HG03103 (cell line): ENCODE results near the gene TMEM94.

Source experiments
- ATAC-seq: cut with Tn5 transposase; IDR thresholded peaks from one replicate; pipeline ENCODE4 v1.9.1; 2021; ENCODE audit warnings: low read depth; ENCODE audit not compliant: unreplicated experiment

Gene TMEM94

GRCh38 chr17:75492555-75493168 is 36.2 kb downstream of the TMEM94 start:
- no peak for ATAC-seq

GRCh38 chr17:75493476-75494129 is 37.2 kb downstream of the TMEM94 start:
- no peak for ATAC-seq

- no peak for ATAC-seq
Measured at GRCh38 chr17:75494326-75494877, 38.0 kb downstream of the TMEM94 start.

DNA sequence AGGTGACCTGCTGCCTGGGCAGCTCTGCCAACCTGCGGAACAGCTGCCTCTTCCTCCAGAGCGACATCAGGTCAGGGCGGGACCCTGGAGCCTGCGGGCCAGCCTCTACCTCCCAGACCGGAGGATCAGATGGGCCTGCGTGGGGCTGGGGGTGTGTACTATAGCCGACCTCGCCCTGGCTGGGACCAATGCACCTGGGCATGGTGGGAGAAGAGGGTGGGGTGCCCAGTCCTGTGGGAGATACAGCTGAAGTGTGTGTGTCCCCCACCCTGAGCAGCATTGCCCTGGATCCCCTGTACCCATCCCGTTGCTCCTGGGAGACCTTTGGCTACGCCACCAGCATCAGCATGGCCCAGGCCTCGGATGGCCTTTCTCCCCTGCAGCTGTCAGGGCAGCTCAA is 39.6 kb downstream of the TMEM94 start:
- ATAC-seq = no peak

DNA sequence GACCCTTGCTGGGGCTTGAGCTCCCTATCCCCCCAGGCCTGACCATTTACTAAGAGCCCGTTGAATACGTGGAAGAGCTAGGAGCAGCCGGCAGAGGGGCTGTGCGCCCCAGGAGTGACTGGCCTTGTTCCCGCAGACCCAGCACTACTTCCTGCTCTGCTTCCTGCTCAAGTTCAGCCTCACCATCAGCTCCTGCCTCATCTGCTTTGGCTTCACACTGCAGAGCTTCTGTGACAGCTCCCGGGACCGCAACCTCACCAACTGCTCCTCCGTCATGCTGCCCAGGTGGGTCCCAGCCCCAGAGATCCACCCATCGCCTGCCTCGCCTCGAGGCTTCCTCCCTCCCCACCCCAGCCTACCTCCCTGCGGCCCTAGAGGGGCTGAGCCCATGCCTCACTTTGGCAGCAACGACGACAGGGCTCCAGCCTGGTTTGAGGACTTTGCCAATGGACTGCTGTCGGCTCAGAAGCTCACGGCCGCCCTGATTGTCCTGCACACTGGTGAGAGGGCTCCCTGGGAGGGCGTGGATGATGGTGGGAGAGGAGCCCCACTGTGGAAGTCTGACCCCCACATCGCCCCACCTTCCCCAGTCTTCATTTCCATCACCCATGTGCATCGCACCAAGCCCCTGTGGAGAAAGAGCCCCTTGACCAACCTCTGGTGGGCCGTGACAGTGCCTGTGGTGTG is 41.7 kb downstream of the TMEM94 start:
- ATAC-seq = no peak

DNA sequence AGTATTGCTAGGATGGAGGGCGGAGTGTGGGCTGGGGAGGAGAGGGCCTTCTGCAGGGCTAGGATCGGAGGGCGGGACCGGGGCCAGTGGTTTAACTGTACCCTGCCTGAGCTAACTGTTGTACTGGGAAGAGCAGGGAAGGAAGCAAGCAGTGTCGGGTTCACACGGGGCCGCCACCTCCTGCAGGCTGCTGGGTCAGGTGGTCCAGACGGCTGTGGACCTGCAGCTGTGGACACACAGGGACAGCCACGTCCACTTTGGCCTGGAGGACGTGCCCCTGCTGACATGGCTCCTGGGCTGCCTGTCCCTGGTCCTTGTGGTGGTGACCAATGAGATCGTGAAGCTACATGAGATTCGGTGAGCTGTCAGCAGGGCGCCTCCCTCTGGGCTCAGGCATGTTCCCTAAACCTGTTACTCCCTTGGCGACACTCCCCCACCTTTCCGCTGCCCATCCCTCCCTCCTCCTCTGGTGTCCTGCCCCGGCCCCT is 42.3 kb downstream of the TMEM94 start:
- no peak for ATAC-seq

DNA sequence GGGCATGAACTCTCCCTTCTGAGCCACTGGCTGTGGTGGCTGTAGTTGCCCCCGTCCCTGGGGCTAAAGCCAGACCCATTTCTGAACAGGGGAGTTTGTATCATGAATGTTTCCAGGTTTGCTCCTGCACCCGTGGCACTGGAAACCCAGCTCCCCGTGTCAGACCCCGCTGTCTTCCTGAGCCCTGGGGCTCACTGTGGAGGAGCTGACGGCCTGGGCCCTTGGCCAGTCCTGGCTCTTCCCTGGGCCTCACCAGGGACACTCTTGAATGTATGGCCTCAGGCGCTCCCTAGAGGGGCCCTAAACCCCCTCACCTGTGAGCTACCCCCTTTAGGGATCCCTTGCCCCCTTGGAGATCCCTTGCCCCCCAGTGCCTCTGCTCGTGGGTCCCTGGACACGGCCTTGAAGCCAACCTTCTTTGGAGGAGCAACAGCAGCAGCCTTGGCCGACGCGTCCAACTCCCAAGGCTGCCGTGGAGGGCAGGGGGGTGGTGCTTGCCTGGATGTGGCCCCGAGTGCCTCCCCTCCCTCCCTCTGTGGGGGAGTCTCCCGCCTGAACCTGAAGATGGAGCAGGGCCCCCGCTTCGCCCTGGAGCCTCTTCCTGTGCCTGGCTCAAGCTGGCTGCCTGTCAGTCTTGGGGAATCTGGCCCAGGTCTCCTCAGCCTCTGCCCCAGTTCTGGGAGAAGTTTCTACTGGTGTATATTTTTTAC is 43.0 kb downstream of the TMEM94 start:
- no peak for ATAC-seq

DNA sequence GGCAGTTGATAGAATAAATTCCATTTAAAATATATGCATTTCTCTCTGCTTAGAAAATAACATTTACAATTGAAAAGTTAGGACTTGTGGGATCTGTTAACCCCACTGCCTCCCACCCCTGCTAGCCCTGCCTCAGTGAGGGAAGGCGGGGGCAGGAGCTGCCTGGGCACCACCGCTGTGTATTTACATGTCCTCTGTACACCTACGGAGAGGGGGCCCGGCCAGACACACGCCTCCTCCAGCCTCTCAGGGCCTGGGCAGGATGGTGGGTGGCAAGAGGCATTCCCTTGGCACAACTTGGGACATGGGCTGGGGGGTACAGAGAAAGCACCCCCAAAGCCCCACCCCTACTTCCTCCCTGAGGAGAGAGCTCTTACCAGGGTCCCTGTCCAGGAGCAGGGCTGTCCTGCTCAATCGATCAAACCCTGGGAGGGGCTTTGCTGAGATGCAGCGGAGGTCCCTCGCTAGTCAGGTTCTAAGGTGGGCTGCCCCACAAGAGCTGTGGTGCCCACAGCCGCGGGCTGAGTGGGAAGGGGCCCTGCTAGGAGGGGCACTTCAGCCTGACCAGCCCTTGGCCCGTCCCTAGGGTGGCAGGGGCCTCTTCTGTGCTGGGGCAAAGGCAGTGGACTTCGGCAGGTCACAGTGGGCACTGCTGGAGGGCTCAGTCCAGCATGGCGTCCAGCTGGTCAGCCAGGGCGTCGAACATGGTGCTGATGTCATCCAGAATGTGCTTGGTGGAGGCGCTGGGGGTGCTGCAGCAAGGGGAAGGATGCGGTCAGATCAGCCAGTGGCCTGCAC is 44.2 kb downstream of the TMEM94 start:
- no peak for ATAC-seq

- ATAC-seq = no peak
Measured at GRCh38 chr17:75501378-75502071, 45.1 kb downstream of the TMEM94 start.

DNA sequence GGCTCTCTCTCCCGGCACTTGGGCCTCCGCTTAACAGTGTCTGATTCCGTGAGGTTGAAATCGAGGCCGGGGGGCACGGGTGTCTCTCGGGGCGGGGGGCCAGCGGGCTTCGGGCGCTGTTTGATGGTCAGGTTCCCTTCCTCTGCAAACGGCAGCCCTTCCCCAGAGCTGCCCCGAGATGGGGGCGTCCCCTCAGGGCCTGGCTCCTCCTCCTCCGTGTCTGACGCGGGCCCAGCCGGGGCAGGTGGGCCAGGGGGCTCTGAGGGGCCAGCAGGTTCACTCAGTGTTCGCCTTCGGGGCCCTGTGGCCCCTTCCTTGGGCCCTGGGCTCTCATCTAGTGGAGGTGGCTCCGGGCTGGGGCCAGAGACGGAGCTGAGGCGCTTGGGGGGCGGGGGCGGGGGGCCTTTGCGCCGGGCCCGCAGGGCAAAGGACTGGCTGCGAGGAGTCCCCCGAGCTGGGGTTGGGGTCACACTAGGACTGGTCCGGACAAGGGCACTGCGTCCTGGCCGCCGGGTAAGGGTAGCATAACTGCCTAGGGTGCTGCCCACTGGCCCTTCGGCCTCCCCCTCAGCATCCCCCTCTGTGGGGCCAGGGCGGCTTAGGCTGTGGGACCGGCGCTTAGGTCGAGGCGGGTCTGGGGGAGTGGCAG is 45.8 kb downstream of the TMEM94 start:
- ATAC-seq = no peak

- ATAC-seq = no peak
Measured at GRCh38 chr17:75502721-75503329, 46.4 kb downstream of the TMEM94 start.

DNA sequence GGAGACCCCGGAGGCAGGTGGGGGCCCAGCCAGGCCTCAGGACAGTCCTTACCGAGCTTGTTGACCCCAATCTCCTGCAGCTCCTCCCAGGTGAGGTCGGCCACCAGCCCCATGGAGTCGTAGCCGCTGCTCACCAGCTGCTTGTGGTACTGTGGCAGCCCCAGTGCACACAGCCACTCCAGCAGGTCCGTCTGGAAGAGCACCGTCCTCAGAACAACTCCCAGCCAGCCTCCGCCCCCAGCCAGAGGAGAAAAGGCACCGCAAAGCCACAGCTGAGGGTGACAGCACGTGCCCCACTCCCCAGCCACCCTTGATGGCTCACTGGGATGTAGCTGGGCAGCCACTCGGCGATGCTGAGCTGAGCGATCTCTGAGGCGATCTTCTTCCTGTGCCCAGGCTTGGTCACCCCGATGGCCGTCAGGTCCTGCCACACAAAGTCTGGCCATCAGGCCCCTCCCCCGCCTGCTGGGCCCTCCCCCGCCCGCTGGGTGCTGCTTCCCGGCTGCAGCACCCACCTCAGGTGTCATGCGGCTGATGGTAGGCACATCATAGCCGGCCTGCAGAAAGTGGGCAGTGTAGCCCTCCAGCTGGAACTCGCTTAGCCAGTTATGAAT is 47.0 kb downstream of the TMEM94 start:
- no peak for ATAC-seq

DNA sequence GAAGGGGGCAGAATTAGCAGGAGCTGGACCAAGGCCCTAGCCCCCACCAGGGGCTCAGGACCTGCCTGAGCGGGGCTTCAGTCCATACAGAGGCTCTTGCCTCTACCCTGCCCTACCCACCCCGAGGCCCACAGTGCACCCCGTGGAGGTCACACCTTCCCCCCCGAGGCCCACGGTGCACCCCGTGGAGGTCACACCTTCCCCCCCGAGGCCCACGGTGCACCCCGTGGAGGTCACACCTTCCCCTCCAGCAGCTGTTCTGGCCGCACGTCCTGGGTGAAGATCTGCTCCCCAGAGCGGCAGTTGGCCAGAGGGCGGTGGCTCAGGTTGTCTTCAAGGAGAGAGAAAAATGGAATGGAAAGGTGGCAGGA is 47.5 kb downstream of the TMEM94 start:
- ATAC-seq = no peak

DNA sequence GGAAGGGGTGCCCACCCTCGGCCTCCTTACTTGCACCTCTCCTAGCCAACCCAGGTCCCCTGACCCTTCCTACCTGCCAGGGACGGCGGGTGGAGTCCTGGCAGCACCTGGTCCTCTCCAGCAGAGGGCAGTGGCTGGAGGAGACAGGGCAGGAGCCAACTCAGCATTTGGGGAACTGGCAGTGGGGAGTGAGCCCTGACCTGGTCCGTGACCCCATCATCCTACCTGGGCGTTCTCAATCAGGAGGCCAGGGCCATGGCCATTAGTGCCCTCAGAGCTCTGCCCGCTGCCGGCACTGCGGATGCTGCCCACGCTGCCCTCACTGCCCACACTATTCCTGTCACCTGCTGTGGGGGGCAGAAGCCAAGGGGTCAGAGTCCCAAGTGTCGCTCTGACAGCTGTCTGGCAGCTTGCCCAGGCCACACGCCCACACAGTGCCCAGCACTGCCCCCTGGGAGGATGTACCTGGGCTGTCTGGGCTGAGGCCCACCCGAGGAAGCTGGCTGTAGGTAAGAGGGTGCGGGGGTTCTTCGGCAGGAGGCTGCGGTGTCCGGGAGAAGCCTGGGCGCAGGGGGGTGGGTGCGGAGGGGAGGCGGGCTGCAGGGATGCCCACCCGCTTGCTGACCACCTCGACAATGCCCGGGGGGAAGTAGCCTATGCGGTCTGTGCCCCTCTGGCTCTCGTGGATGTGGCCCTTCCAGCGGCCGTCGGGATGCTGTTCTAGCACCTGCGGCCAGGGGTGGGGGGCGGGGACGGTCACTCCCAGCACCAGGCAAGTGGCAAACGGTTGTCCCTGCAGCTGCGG is 48.1 kb downstream of the TMEM94 start:
- no peak for ATAC-seq

DNA sequence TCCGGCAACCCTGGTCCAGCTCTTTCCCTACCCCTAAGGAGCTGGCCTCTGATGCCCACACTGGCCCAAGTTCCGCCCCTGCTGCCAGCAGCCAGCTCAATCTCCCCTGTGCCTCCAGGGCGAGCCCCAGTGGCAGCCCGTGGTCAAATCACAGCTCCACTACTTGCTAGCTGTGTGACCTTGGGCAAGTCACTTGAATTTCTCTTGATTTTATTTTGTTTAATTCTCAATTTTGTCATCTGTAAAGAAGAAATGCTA is 48.6 kb downstream of the TMEM94 start:
- ATAC-seq = no peak

GRCh38 chr17:75505640-75506039 is 49.2 kb downstream of the TMEM94 start:
- ATAC-seq = no peak

GRCh38 chr17:75506134-75506533 is 49.7 kb downstream of the TMEM94 start:
- ATAC-seq = no peak

GRCh38 chr17:75506888-75507287 is 50.5 kb downstream of the TMEM94 start:
- ATAC-seq = no peak
